Stomach (tissue), 9 donors: ENCODE results near the gene XRCC4. TPM values are rescaled to one million over a fixed set of nuclear protein-coding genes. Genes with fewer than 3 reads are reported as not detected.
A peak's percentile ranks its signal among the peaks of the same experiment; 100 is the strongest.

Experiments used
- DNase-seq, 2 donors: peaks; one replicate each; pipeline versions ENCODE4 v3.0.0 to v3.0.0-alpha.2; 2013 to 2019
- H3K27ac ChIP-seq, 5 donors: fragments of 200-600 bp in 4 of 5; sonication (generic) in 4 of 5; one replicate each; pipeline ENCODE4 v1.5.1; 2013 to 2019; ENCODE audit warnings: mild to moderate bottlenecking in 1 of 5, moderate library complexity in 1 of 5
- H3K27me3 ChIP-seq, 3 donors: fragments of 200-600 bp; sonication (generic); one replicate each; pipeline ENCODE4 v1.5.1; 2017 to 2019; ENCODE audit warnings: mixed run types in 1 of 3
- H3K36me3 ChIP-seq, 4 donors: fragments of 200-600 bp; sonication (generic); 1 replicate in 3 of 4; 2 replicates in 1 of 4; pipeline ENCODE4 v1.5.1; 2016 to 2019
- H3K4me1 ChIP-seq, 4 donors: fragments of 200-600 bp; sonication (generic); one replicate each; pipeline ENCODE4 v1.5.1; 2016 to 2019
- H3K4me3 ChIP-seq, 4 donors: fragments of 200-600 bp; sonication (generic) in 3 of 4; one replicate each; pipeline ENCODE4 v1.5.1; 2016 to 2019; ENCODE audit warnings: mild to moderate bottlenecking in 1 of 4
- H3K9me3 ChIP-seq, 4 donors: fragments of 200-600 bp; sonication (generic); one replicate each; pipeline ENCODE4 v1.5.1; 2016 to 2019
- EP300 ChIP-seq: sonication (generic); formaldehyde crosslinking; IDR thresholded peaks from one replicate; pipeline ENCODE4 v1.6.1; 2017; ENCODE audit warnings: antibody characterized with exemption
- POLR2A ChIP-seq, 4 donors: fragments of 450-650 bp; IDR thresholded peaks; one replicate each; pipeline ENCODE4 v1.6.1; 2016; ENCODE audit warnings: antibody characterized with exemption in 4 of 4, control low read depth in 2 of 4, mild to moderate bottlenecking in 1 of 4, moderate library complexity in 1 of 4
- POLR2AphosphoS5 ChIP-seq, 3 donors: sonication (generic); formaldehyde crosslinking; IDR thresholded peaks; one replicate each; pipeline ENCODE4 v1.6.1; 2016; ENCODE audit warnings: antibody characterized with exemption in 3 of 3
- WGBS, 5 donors: extraction: QIAGEN DNeasy Blood & Tissue Kit in 3 of 5; methylation state at CpG; one replicate each; pipeline versions ENCODE4 v1.1.5 to v1.1.7; 2013 to 2018; 5-methylcytosine and 5-hydroxymethylcytosine counted together
- intact Hi-C: fragments of 100-400 bp; cut with DNase I; formaldehyde crosslinking; loops from one replicate; pipeline ENCODE4 v1.15.1; 2023; ENCODE audit warnings: low total_unique reads
- polyA plus RNA-seq, 3 donors: library from polyadenylated mRNA; stranded (reverse); fragments of 200-250 nt; gene quantifications; one replicate each; pipeline ENCODE4 v1.2.3, GENCODE V29; 2013
- total RNA-seq, 5 donors: library from RNA; depleted of rRNA; stranded (reverse); fragments of >200 nt; gene quantifications; one replicate each; pipeline versions ENCODE4 v1.1.0 to v1.2.3, GENCODE V29; 2014 to 2016
- TF ChIP-seq, protein P1 (sequence below), 7 experiments: fragments of 450-650 bp in 4 of 7; fragments of 200-600 bp in 3 of 7; sonication (generic) in 3 of 7; IDR thresholded peaks; one replicate each; pipeline ENCODE4 v1.5.1; 2016 to 2019; ENCODE audit warnings: antibody characterized with exemption in 7 of 7, control low read depth in 2 of 7, mild to moderate bottlenecking in 1 of 7
- donor health status: healthy with polysubstance abuse.
- donor health status: Bipolar disorder and iron deficiency.
- donor health status: healthy.

XRCC4 gene
- total and polyA plus RNA-seq, 8 donors, result 0.45 to 14.2 (median 8.4) TPM; not detected in 1

GRCh38 chr5:83385812-83386211 lies 308.5 kb downstream of the XRCC4 start:
- Histone ChIP-seq H3K36me3 (no peaks in the 10 kb centered on the region), H3K27me3 (no peaks in the 10 kb centered on the region), H3K9me3 (no peaks in the 10 kb centered on the region), H3K4me3 (no peak overlapping the region), H3K27ac (no peak overlapping the region), H3K4me1 (no peaks in the 10 kb centered on the region)
- DNase-seq, result no peak
- intact Hi-C loops, result no loop called here
- WGBS, 5 donors, result 79 to 85% (median 83%) methylated on average over 4 of the region's 4 CpGs
- TF ChIP-seq, protein P1, sequence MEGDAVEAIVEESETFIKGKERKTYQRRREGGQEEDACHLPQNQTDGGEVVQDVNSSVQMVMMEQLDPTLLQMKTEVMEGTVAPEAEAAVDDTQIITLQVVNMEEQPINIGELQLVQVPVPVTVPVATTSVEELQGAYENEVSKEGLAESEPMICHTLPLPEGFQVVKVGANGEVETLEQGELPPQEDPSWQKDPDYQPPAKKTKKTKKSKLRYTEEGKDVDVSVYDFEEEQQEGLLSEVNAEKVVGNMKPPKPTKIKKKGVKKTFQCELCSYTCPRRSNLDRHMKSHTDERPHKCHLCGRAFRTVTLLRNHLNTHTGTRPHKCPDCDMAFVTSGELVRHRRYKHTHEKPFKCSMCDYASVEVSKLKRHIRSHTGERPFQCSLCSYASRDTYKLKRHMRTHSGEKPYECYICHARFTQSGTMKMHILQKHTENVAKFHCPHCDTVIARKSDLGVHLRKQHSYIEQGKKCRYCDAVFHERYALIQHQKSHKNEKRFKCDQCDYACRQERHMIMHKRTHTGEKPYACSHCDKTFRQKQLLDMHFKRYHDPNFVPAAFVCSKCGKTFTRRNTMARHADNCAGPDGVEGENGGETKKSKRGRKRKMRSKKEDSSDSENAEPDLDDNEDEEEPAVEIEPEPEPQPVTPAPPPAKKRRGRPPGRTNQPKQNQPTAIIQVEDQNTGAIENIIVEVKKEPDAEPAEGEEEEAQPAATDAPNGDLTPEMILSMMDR (IDR thresholded peaks at IDR 0.05), result no peak
- TF ChIP-seq POLR2A (IDR thresholded peaks at IDR 0.05) (no peak), POLR2AphosphoS5 (IDR thresholded peaks at IDR 0.05) (no peak), EP300 (no peak)

DNA sequence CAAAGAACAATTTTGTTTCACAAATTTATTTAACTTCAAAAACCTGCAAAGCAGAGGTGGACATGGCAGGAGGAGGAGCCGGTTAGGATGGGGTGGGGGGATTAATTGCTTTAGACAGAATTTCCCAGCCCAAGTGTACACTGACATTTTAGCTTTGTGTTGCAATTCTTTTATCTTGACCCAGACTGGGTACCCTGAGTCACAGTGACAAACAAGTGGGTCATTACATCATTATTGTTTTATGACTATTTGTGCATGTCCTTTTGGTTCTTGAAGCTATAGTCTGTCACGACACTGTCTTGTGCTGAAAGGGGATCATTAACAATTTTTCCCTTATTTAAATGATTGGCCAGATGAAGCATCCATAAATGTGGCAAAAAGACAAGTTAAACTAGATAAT lies 309.7 kb downstream of the XRCC4 start:
- intact Hi-C loops, result no loop called here
- no peaks in the 10 kb centered on the region for H3K27me3 ChIP-seq
- 77 to 92% (median 86%) methylated on average over 2 of the region's 2 CpGs for WGBS, 5 donors
- H3K9me3 ChIP-seq, result no peaks in the 10 kb centered on the region
- H3K4me1 ChIP-seq, result no peaks in the 10 kb centered on the region
- TF ChIP-seq POLR2A (IDR thresholded peaks at IDR 0.05) (no peak), POLR2AphosphoS5 (IDR thresholded peaks at IDR 0.05) (no peak), EP300 (no peak)
- TF ChIP-seq, protein P1 (IDR thresholded peaks at IDR 0.05), result no peak
- DNase-seq, result no peak
- no peak overlapping the region for H3K27ac ChIP-seq
- no peak overlapping the region for H3K4me3 ChIP-seq
- no peaks in the 10 kb centered on the region for H3K36me3 ChIP-seq

DNA sequence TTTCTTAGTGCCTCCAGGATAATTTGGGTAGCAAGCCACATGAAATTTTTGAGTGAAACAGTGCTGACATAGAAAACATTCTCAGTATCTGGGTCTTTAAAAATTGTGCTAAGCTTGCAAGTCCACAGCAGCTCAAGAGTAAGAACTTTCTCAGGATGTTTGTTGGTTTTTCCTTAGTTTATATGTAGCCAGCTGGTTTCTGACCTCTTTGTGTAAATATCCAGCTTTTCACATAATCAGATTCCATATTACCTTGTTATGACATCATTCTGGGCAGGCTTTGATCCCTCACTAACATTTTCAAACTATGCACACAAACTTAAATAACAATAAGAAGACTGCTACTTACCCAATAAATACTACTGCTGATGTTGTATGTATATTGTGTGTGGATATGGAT lies 311.3 kb downstream of the XRCC4 start:
- DNase-seq, result peak in 1 of 2 donors; percentile 36
- TF ChIP-seq POLR2A (IDR thresholded peaks at IDR 0.05) (no peak), POLR2AphosphoS5 (IDR thresholded peaks at IDR 0.05) (no peak), EP300 (no peak)
- TF ChIP-seq, protein P1 (IDR thresholded peaks at IDR 0.05), result no peak
- Histone ChIP-seq H3K9me3 (no peaks in the 10 kb centered on the region), H3K27me3 (no peaks in the 10 kb centered on the region), H3K4me1 (no peaks in the 10 kb centered on the region), H3K27ac (no peak overlapping the region), H3K36me3 (no peaks in the 10 kb centered on the region), H3K4me3 (no peak overlapping the region)
- intact Hi-C loops, result no loop called here

GRCh38 chr5:83392766-83393503 lies 315.6 kb downstream of the XRCC4 start:
- intact Hi-C loops, result no loop called here
- Histone ChIP-seq H3K27ac (no peak overlapping the region), H3K9me3 (no peaks in the 10 kb centered on the region), H3K4me3 (no peak overlapping the region), H3K4me1 (no peaks in the 10 kb centered on the region), H3K36me3 (no peaks in the 10 kb centered on the region), H3K27me3 (no peaks in the 10 kb centered on the region)
- WGBS, 5 donors, result 85 to 89% (median 87%) methylated on average over 9 of the region's 9 CpGs
- no peak for TF ChIP-seq EP300
- no peak for DNase-seq

- intact Hi-C loops, result no loop called here
- no peaks in the 10 kb centered on the region for H3K36me3 ChIP-seq
- WGBS, 5 donors, result 83 to 94% (median 90%) methylated on average over 1 of the region's 1 CpG
Measured at GRCh38 chr5:83393504-83393866, 316.1 kb downstream of the XRCC4 start.

More at GRCh38 chr5:83393504-83393866, 316.1 kb downstream of the XRCC4 start:
- Histone ChIP-seq H3K27me3 (no peaks in the 10 kb centered on the region), H3K9me3 (no peaks in the 10 kb centered on the region), H3K27ac (no peak overlapping the region), H3K4me3 (no peak overlapping the region), H3K4me1 (no peaks in the 10 kb centered on the region)
- TF ChIP-seq EP300 (no peak), POLR2A (IDR thresholded peaks at IDR 0.05) (no peak), POLR2AphosphoS5 (IDR thresholded peaks at IDR 0.05) (no peak)
- TF ChIP-seq, protein P1 (IDR thresholded peaks at IDR 0.05), result no peak
- no peak for DNase-seq
